KMS-11 (cell line): Measurements from ENCODE around the gene FXYD2.

Source experiments
- H2AFZ ChIP-seq: fragments of 200-600 bp; sonication (generic); 2 replicates; pipeline ENCODE4 v1.6.1; 2016; ENCODE audit warnings: antibody characterized with exemption, mixed run types, low read depth
- H3K27ac ChIP-seq: fragments of 200-600 bp; sonication (generic); 2 replicates; pipeline ENCODE4 v1.6.1; 2016; ENCODE audit warnings: mild to moderate bottlenecking, mixed run types
- H3K27me3 ChIP-seq: fragments of 200-600 bp; sonication (generic); 2 replicates; pipeline ENCODE4 v1.6.1; 2017; ENCODE audit warnings: mild to moderate bottlenecking, low read depth, mixed run types, moderate library complexity; ENCODE audit not compliant: insufficient read depth
- H3K36me3 ChIP-seq: fragments of 200-600 bp; sonication (generic); 2 replicates; pipeline ENCODE4 v1.6.1; 2017; ENCODE audit warnings: mild to moderate bottlenecking, mixed run types; ENCODE audit not compliant: insufficient read depth
- H3K4me1 ChIP-seq: fragments of 200-600 bp; sonication (generic); 2 replicates; pipeline ENCODE4 v1.6.1; 2016; ENCODE audit warnings: mild to moderate bottlenecking, low read depth, mixed run types; ENCODE audit not compliant: poor library complexity, severe bottlenecking
- H3K4me2 ChIP-seq: fragments of 200-600 bp; sonication (generic); 2 replicates; pipeline ENCODE4 v1.7.0; 2016; ENCODE audit warnings: mild to moderate bottlenecking, mixed run types
- H3K4me3 ChIP-seq: fragments of 200-600 bp; sonication (generic); IDR thresholded peaks from 2 replicates; pipeline ENCODE4 v1.6.1; 2017; ENCODE audit warnings: low read depth, low read length, mixed read lengths; ENCODE audit not compliant: insufficient read depth
- H3K79me2 ChIP-seq: fragments of 200-600 bp; sonication (generic); 2 replicates; pipeline ENCODE4 v1.6.1; 2016; ENCODE audit warnings: low read depth, mixed run types; ENCODE audit not compliant: insufficient read depth
- H3K9ac ChIP-seq: fragments of 200-600 bp; sonication (generic); 2 replicates; pipeline ENCODE4 v1.6.1; 2016; ENCODE audit warnings: mild to moderate bottlenecking, mixed run types
- H4K20me1 ChIP-seq: fragments of 200-600 bp; sonication (generic); 2 replicates; pipeline ENCODE4 v1.6.1; 2016; ENCODE audit warnings: mild to moderate bottlenecking, mixed run types; ENCODE audit not compliant: insufficient read depth
- CTCF ChIP-seq: fragments of 200-600 bp; sonication (generic); conservative IDR thresholded peaks from 2 replicates; pipeline ENCODE4 v1.6.1; 2017; ENCODE audit warnings: low read depth, mild to moderate bottlenecking, antibody characterized with exemption, low read length, moderate library complexity, mixed read lengths

FXYD2 gene

GRCh38 chr11:117837791-117838190, 13.2 kb upstream of the FXYD2 start:
- H3K27me3 ChIP-seq, result no peaks in the 10 kb centered on the region; the same call in 1 of the 2 replicates
- TF ChIP-seq CTCF, result no peak
- no peak overlapping the region for H3K4me2 ChIP-seq
- H3K4me1 ChIP-seq, result no peaks in the 10 kb centered on the region
- H3K9ac ChIP-seq, result no peak overlapping the region
- H3K27ac ChIP-seq, result no peak overlapping the region
- no peaks in the 10 kb centered on the region for H4K20me1 ChIP-seq
- H3K36me3 ChIP-seq, result no peaks in the 10 kb centered on the region
- H3K4me3 ChIP-seq, result no peak overlapping the region
- H2AFZ ChIP-seq, result no peak overlapping the region
- no peaks in the 10 kb centered on the region for H3K79me2 ChIP-seq

GRCh38 chr11:117837070-117837776, 12.7 kb upstream of the FXYD2 start:
- Histone ChIP-seq H3K79me2 (no peaks in the 10 kb centered on the region), H3K27me3 (no peaks in the 10 kb centered on the region; the same call in 1 of the 2 replicates), H3K27ac (no peak overlapping the region), H3K4me3 (no peak overlapping the region), H3K4me1 (no peaks in the 10 kb centered on the region), H3K4me2 (no peak overlapping the region), H3K9ac (no peak overlapping the region), H2AFZ (no peak overlapping the region), H3K36me3 (no peaks in the 10 kb centered on the region), H4K20me1 (no peaks in the 10 kb centered on the region)
- no peak for TF ChIP-seq CTCF

- no peak for TF ChIP-seq CTCF
- Histone ChIP-seq H3K79me2 (no peaks in the 10 kb centered on the region), H3K36me3 (no peaks in the 10 kb centered on the region), H3K27ac (no peak overlapping the region), H3K27me3 (no peaks in the 10 kb centered on the region; the same call in 1 of the 2 replicates), H3K4me3 (no peak overlapping the region), H3K4me2 (no peak overlapping the region), H4K20me1 (no peaks in the 10 kb centered on the region), H2AFZ (no peak overlapping the region), H3K9ac (no peak overlapping the region), H3K4me1 (no peaks in the 10 kb centered on the region)
Measured at GRCh38 chr11:117836077-117836960, 11.8 kb upstream of the FXYD2 start.

- Histone ChIP-seq H3K27me3 (no peaks in the 10 kb centered on the region; the same call in 1 of the 2 replicates), H3K36me3 (no peaks in the 10 kb centered on the region), H3K27ac (no peak overlapping the region), H4K20me1 (no peaks in the 10 kb centered on the region), H3K4me2 (no peak overlapping the region), H3K9ac (no peak overlapping the region), H3K79me2 (no peaks in the 10 kb centered on the region), H3K4me1 (no peaks in the 10 kb centered on the region), H2AFZ (no peak overlapping the region), H3K4me3 (no peak overlapping the region)
- TF ChIP-seq CTCF, result no peak
Measured at GRCh38 chr11:117835576-117835975, 11.0 kb upstream of the FXYD2 start.
